Astrocyte of the hippocampus (primary cell): ENCODE measurements around the gene MAPK1.
"Not testable (repeated sequence)": the region's sequence is repeated elsewhere in the genome, so short reads cannot be mapped to it uniquely, and the experiment has no call there.

Experiments
- DNase-seq: peaks from one replicate; pipeline ENCODE4 v3.0.0; 2011; ENCODE audit warnings: low read depth, low spot score

MAPK1 gene

GRCh38 chr22:21758091-21758864 is 109.2 kb downstream of the MAPK1 start:
- DNase-seq, result peak; percentile 47

- peak; percentile 34 for DNase-seq
Observed at GRCh38 chr22:21755851-21756284, 111.6 kb downstream of the MAPK1 start.

GRCh38 chr22:21754523-21754922 is 112.9 kb downstream of the MAPK1 start:
- DNase-seq, result no peak

GRCh38 chr22:21753374-21754111 is 113.9 kb downstream of the MAPK1 start:
- no peak for DNase-seq

GRCh38 chr22:21752276-21752675 is 115.2 kb downstream of the MAPK1 start:
- no peak for DNase-seq

GRCh38 chr22:21745948-21746347 is 121.5 kb downstream of the MAPK1 start:
- DNase-seq, result no peak

GRCh38 chr22:21744917-21745316 is 122.5 kb downstream of the MAPK1 start:
- DNase-seq, result not testable (repeated sequence)

GRCh38 chr22:21741790-21742189 is 125.7 kb downstream of the MAPK1 start:
- no peak for DNase-seq

GRCh38 chr22:21741059-21741458 is 126.4 kb downstream of the MAPK1 start:
- no peak for DNase-seq

GRCh38 chr22:21739828-21740377 is 127.5 kb downstream of the MAPK1 start:
- no peak for DNase-seq

GRCh38 chr22:21738966-21739365 is 128.5 kb downstream of the MAPK1 start:
- DNase-seq, result no peak

GRCh38 chr22:21738081-21738480 is 129.4 kb downstream of the MAPK1 start:
- no peak for DNase-seq

- DNase-seq, result no peak
Observed at GRCh38 chr22:21736948-21737347, 130.5 kb downstream of the MAPK1 start.

- DNase-seq, result no peak
Observed at GRCh38 chr22:21736084-21736642, 131.3 kb downstream of the MAPK1 start.

- DNase-seq, result peak; percentile 99
Observed at GRCh38 chr22:21735200-21736083, 132.0 kb downstream of the MAPK1 start, which contains the start of gene YPEL1. Gene YPEL1, minus strand, starts transcription at chr22:21735794. Its CDS starts 25,050 bp downstream, at chr22:21710744.

- DNase-seq, result no peak
Observed at GRCh38 chr22:21734540-21735199, 132.8 kb downstream of the MAPK1 start.

GRCh38 chr22:21731503-21731902 is 135.9 kb downstream of the MAPK1 start:
- DNase-seq, result no peak

GRCh38 chr22:21730535-21731308 is 136.7 kb downstream of the MAPK1 start:
- DNase-seq, result no peak

- DNase-seq, result not testable (repeated sequence)
Observed at GRCh38 chr22:21729184-21729583, 138.3 kb downstream of the MAPK1 start.

GRCh38 chr22:21728270-21728669 is 139.2 kb downstream of the MAPK1 start:
- DNase-seq, result no peak
